Stimulated activated CD4-positive, alpha-beta T cell treated with anti-CD3 and anti-CD28 coated beads, Interleukin-1b, Interleukin-23, amount 100 ng/mL, for 48 hours (primary cell): ENCODE data around the gene ZNF32.
"Not testable (repeated sequence)": the region's sequence is repeated elsewhere in the genome, so short reads cannot be mapped to it uniquely, and the experiment has no call there.

Source experiments
- DNase-seq: peaks from one replicate; pipeline ENCODE4 v3.0.0-alpha.2; 2020

ZNF32 gene

GRCh38 chr10:43622038-43622437 is 26.6 kb downstream of the ZNF32 start:
- no peak for DNase-seq

- DNase-seq: no peak
These were observed 29.3 kb downstream of the ZNF32 start for GRCh38 chr10:43619368-43619767.

GRCh38 chr10:43616697-43617370 is 31.8 kb downstream of the ZNF32 start:
- no peak for DNase-seq

GRCh38 chr10:43610636-43611035 is 38.0 kb downstream of the ZNF32 start:
- no peak for DNase-seq

- no peak for DNase-seq
These were observed 41.5 kb downstream of the ZNF32 start for GRCh38 chr10:43607199-43607573.

- peak; percentile 69 for DNase-seq
These were observed 42.1 kb downstream of the ZNF32 start, which contains the start of gene ZNF485 for GRCh38 chr10:43606323-43607198. ZNF485 (plus strand) TSS chr10:43606438; CDS start chr10:43607051, 613 bp downstream.

- DNase-seq: no peak
These were observed 42.8 kb downstream of the ZNF32 start for GRCh38 chr10:43605850-43606322.

GRCh38 chr10:43601576-43601975 is 47.1 kb downstream of the ZNF32 start:
- DNase-seq: not testable (repeated sequence)

- DNase-seq: no peak
These were observed 49.3 kb downstream of the ZNF32 start for GRCh38 chr10:43599333-43599732.

GRCh38 chr10:43598446-43598845 is 50.2 kb downstream of the ZNF32 start:
- no peak for DNase-seq

GRCh38 chr10:43596546-43596945 is 52.1 kb downstream of the ZNF32 start:
- no peak for DNase-seq

GRCh38 chr10:43595739-43596298 is 52.9 kb downstream of the ZNF32 start:
- peak; percentile 45 for DNase-seq

GRCh38 chr10:43594944-43595589 is 53.6 kb downstream of the ZNF32 start:
- DNase-seq: peak; percentile 48
